Loucy (cell line): ENCODE data around the gene HTR3D.

Experiments used
- EZH2phosphoT487 ChIP-seq: fragments of 200-600 bp; IDR thresholded peaks from 2 replicates; pipeline ENCODE4 v1.6.1; 2018; ENCODE audit warnings: antibody characterized with exemption, mild to moderate bottlenecking, moderate library complexity, borderline replicate concordance
- TF ChIP-seq, protein P1 (sequence below): fragments of 200-600 bp; sonication (generic); conservative IDR thresholded peaks from 2 replicates; pipeline ENCODE4 v1.5.1; 2014; ENCODE audit warnings: mild to moderate bottlenecking, antibody characterized with exemption, low read length

DNA sequence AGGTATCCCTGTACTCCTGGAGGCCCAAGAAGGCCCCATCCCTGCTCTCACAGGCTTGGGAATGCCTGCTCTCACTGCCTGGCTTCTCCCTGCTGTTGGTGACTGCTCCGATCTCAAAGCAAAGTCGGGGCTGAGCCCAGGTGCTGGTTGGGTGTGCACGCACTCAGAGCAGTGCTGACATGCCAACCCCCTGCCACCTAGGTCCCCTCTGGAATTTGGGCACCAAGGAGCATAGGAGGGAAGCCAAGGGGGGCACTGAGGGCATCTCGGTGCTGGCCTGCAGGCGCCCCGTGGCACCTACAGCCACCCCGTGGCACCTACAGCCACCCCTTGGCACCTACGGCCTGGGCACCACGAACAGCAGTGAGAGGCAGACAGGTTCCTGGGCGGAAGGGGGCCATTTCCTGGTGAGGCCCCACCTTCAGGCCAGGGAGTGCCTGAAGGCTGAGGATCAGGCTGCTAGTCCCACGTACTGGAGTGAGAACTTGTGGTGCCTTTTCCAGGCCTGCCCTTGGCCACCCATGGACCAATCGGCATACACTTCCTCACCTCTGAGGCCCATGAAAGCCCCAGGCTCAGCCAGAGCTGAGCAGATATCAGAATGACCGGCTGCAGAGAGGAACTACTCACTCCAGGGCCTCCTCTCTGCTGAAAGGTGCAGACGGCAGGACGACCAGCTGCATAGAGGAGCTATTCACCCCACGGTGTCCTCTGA lies 49.7 kb downstream of the HTR3D start:
- TF ChIP-seq, protein P1, sequence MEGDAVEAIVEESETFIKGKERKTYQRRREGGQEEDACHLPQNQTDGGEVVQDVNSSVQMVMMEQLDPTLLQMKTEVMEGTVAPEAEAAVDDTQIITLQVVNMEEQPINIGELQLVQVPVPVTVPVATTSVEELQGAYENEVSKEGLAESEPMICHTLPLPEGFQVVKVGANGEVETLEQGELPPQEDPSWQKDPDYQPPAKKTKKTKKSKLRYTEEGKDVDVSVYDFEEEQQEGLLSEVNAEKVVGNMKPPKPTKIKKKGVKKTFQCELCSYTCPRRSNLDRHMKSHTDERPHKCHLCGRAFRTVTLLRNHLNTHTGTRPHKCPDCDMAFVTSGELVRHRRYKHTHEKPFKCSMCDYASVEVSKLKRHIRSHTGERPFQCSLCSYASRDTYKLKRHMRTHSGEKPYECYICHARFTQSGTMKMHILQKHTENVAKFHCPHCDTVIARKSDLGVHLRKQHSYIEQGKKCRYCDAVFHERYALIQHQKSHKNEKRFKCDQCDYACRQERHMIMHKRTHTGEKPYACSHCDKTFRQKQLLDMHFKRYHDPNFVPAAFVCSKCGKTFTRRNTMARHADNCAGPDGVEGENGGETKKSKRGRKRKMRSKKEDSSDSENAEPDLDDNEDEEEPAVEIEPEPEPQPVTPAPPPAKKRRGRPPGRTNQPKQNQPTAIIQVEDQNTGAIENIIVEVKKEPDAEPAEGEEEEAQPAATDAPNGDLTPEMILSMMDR = no peak
- no peak for TF ChIP-seq EZH2phosphoT487
